ENCODE measurements around the gene ARFRP1. TPM values are rescaled to one million over a fixed set of nuclear protein-coding genes. Genes with fewer than 3 reads are reported as not detected.

Gene ARFRP1
- total and polyA plus RNA-seq, 2 of the 4 experiments (the other 2 are of a cell fraction) = 25.3 to 36.6 TPM

DNA sequence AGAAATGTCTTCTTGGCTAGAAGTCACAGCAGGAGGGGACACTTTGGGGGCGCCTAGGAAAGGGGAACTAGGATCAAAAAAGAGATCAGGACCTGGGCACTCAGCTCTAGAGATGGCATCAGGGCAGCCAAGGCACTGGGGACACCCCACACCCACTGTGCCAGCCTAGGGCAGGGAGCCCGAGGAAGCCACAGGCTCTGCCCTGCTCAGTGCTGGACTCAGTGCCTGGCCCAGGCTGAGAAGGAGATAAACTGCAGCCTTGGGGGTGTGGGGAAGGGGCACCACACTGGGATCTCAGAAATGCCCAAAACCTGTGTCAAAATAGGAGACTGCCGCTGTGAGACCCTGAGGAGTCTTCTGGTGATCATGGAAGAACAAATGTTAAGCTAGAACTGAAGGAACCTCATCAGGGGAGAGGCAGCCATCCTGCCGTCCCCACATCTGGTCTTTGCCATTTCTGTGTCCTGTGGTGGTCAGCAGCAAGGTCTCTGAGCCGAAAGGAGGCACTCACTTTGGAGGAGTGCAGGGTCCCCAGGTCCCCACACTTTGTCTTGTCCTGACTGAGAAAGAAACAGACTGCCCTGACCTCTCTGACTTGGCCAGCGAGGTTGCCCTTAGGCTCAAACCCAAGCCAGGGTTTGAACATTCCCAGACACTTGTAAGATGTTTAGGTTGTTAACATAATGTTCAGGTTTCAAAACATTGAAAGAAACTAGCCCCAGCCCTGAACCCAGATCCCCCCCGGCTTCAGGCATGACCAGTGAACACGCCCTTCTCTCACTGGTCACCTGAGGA is 2.3 kb downstream of the ARFRP1 start:
- H3K4ac ChIP-seq (ENCODE audit: low read depth, low read length) = no peak overlapping the region
- peaks cover 10% of the 10 kb centered on the region for H3K4me1 ChIP-seq (ENCODE audit: control insufficient read depth, insufficient read depth, low read length)
- H2BK5ac ChIP-seq (ENCODE audit: low read depth, low read length, poor library complexity, severe bottlenecking) = no peak overlapping the region
- H3K4me2 ChIP-seq (ENCODE audit: low read depth, low read length) = no peak overlapping the region
- no peak overlapping the region for H3K56ac ChIP-seq (ENCODE audit: extremely low read depth, insufficient read depth, low read length)
- H2AK9ac ChIP-seq (replicated peaks; ENCODE audit: low read depth, low read length, poor library complexity) = peak overlapping the region; percentile 98
- intact Hi-C loops (cut with micrococcal nuclease) (loop anchor here (2.0 kb wide), 1 partner anchor 159 kb away; the partner anchor contains the start of gene TPD52L2), dilution Hi-C loops (cut with HindIII; ENCODE audit: low sequenced_read_pairs, unreplicated experiment) (no loop called here), in situ Hi-C loops (cut with MboI; ENCODE audit: low sequenced_read_pairs) (loop anchor here (10.0 kb wide), 1 partner anchor 159 kb away; the partner anchor contains the start of genes ABHD16B and TPD52L2)
- ATAC-seq (ENCODE audit: low read depth) (no peak), DNase-seq (no peak)
- no peak overlapping the region for H2AK5ac ChIP-seq (ENCODE audit: low read depth, low read length)
- H3K9me1 ChIP-seq (ENCODE audit: insufficient read depth, low read length) = no peaks in the 10 kb centered on the region
- no peak overlapping the region for H3K14ac ChIP-seq (replicated peaks; ENCODE audit: low read depth, low read length)
- no TSS peak for BruUV-seq (replicated peaks)
- H3K4me3 ChIP-seq (ENCODE audit: insufficient read depth, low read depth, low read length) = no peak overlapping the region
- CTCF ChIA-PET = no interaction called here
- no peak overlapping the region for H2AFZ ChIP-seq (replicated peaks; ENCODE audit: low read length, poor library complexity)
- POLR2A ChIA-PET (ENCODE audit: unreplicated experiment) = no interaction called here
- peaks cover 36% of the 10 kb centered on the region for H3K36me3 ChIP-seq (ENCODE audit: control insufficient read depth, insufficient read depth, low read length)
- no peak overlapping the region for H4K91ac ChIP-seq (ENCODE audit: insufficient read depth, low read depth, low read length)
- 100% methylated on average over 3 of the region's 8 CpGs; no CpG with 5 or more reads in 1 of the 2 experiments for WGBS, 2 experiments (ENCODE audit: extremely low coverage in 2 of 2, insufficient read length in 1 of 2)
- H3K18ac ChIP-seq (ENCODE audit: low read depth, low read length) = no peak overlapping the region
- no peaks in the 10 kb centered on the region; the same call in 1 of the 2 replicates for H4K20me1 ChIP-seq (ENCODE audit: insufficient read depth, low read length)
- H3K9ac ChIP-seq (ENCODE audit: low read depth, low read length) = no peak overlapping the region
- H4K8ac ChIP-seq (ENCODE audit: low read depth in 2 of 2, low read length in 2 of 2) = no peak overlapping the region
- no peak overlapping the region for H3K23ac ChIP-seq (ENCODE audit: low read depth, low read length)
- no peak overlapping the region for H2BK20ac ChIP-seq (ENCODE audit: low read depth, low read length)
- peaks cover 18 to 78% of the 10 kb centered on the region in 2 experiments for H3K79me1 ChIP-seq (ENCODE audit: low read depth in 1 of 2, low read length in 2 of 2)
- no peaks in the 10 kb centered on the region for H3K27me3 ChIP-seq (ENCODE audit: control insufficient read depth, insufficient read depth, low read length)
- no peak overlapping the region for H4K5ac ChIP-seq (ENCODE audit: low read depth, low read length)
- TF ChIP-seq RCOR1 (IDR thresholded peaks at IDR 0.05; ENCODE audit: insufficient replicate concordance, low read length) (no peak), MXI1 (IDR thresholded peaks at IDR 0.05; ENCODE audit: borderline replicate concordance, low read depth, low read length) (no peak), CTCF (conservative IDR thresholded peaks at IDR 0.05; ENCODE audit: low read depth, low read length) (no peak), BHLHE40 (IDR thresholded peaks at IDR 0.05; ENCODE audit: low read depth, low read length) (no peak), RAD21 (IDR thresholded peaks at IDR 0.05; ENCODE audit: low read length) (no peak), CHD1 (IDR thresholded peaks at IDR 0.05; ENCODE audit: low read depth, low read length) (no peak), SMC3 (IDR thresholded peaks at IDR 0.05; ENCODE audit: low read depth, low read length) (no peak), USF2 (IDR thresholded peaks at IDR 0.05; ENCODE audit: low read depth, low read length) (no peak), MAFK (IDR thresholded peaks at IDR 0.05; ENCODE audit: low read depth, low read length) (no peak), MAZ (IDR thresholded peaks at IDR 0.05; ENCODE audit: borderline replicate concordance, low read depth, low read length) (no peak), FOS (IDR thresholded peaks at IDR 0.05; ENCODE audit: low read depth, low read length) (no peak), NFE2L2 (IDR thresholded peaks at IDR 0.05; ENCODE audit: low read depth, low read length) (no peak)
- H2BK120ac ChIP-seq (ENCODE audit: low read depth, low read length) = no peak overlapping the region
- H3K9me3 ChIP-seq (ENCODE audit: control insufficient read depth, insufficient read depth, low read length) = no peaks in the 10 kb centered on the region
- H2BK15ac ChIP-seq (ENCODE audit: low read depth, low read length) = no peak overlapping the region
- H3K27ac ChIP-seq (ENCODE audit: insufficient read depth, low read length) = no peak overlapping the region
